ENCODE data around the gene PPP6R3.
A peak's percentile ranks its signal among the peaks of the same experiment; 100 is the strongest.

Gene PPP6R3

GRCh38 chr11:68498903-68499883 lies 38.6 kb downstream of the PPP6R3 start:
- no peak for DNase-seq

DNA sequence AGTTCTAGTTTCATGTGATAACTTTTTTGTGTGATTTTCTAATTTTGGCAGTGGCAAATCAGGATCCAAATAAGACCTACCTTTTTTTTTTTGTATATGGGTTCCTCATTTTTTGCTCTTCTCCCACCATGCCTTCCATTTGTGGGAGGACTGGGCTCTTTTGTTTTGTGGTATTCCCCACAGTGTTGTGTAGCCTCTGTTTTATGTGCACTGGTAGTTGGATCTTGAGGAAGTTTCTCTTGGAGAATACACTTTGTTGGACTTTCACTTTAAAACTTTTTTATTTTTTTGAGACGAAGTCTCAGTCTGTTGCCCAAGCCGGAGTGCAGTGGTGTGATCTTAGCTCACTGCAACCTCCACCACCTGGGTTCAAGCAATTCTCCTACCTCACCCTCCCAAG lies 39.7 kb downstream of the PPP6R3 start:
- no peak for DNase-seq

DNA sequence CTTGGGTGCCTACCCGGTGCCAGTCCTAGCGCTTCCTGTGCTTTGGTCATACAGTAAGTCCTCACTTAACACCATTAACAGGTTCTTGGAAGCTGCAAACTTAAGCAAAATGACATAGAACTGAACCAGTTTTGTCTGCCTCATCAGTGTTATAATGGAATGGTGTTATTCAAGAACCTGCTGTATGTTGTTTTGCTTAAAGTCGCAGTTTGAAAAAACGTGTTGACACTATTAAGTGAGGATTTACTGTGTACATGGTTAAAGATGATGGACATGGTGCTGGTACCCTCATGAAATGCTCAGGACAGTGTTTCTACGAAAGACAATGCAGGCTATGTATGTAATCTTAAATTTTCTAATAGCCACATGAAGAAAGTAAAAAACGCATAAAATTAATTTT lies 41.3 kb downstream of the PPP6R3 start:
- no peak for DNase-seq

DNA sequence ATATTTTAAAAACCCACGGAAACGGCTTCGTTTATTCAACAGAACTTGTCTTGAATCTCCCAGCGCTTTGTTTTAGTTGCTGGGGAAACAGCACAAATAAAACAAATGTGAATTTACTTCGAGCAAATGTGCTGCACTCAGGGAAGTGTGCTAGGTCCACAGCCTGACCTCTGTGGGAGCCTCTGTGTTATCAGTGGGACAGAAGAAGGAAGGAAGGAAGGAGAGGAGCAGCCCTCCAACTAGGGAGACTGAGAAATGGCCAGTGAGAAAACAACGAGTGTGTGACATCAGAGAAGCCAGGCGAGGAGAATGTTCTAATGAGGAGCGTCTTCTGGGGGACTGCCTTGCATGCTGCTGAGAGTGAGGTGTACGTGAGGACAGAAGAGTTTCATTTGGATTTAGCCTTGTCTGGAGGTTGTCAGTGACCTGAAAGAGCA lies 42.7 kb downstream of the PPP6R3 start:
- DNase-seq = no peak

DNA sequence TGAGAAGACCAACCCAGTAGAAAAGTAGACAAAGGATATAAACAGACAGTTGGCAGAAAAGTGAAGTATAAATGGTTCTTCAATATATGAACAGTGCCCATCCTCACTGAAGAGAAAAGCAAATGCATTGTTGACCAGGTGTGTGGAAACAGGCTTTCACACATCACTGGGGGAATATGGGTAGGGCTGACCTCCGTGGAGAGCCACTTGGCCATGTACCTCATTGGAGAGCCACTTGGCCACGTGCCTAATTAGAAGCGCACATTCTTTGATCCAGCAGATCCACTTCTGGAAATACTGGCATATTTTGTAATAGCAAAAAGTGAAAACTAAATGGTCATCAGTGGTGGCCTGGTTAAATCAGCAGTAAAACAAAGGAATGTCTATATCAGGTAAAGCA lies 43.2 kb downstream of the PPP6R3 start:
- no peak for DNase-seq

DNA sequence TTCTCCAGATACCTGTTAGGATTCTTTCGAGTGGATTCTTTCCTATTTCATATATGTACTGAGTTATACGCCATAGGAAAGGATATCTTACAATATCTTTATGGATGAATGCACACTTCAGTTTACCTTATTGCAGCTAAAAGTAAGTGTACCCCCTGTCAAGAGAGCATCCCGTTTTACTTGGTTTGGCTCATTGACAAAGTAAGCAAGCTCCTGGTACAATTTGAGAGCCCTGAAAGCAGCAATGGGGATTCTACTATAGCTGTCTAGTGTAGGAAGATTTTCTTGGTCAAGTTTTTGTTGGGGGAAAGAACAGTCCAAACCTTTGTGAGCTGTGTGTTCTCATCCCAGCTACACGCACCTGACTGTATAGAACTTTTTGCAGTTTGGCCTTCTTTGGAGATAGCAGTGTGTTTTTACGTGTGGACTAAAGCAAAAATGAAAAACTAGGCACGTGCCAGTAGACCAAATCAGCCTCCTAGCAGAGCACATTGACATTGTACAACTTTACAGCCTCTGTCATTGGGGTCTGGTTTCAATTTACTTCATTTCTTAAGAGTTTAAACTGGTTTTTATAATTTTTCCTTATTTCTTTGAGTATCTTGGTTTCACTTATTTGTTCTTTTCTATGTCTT lies 44.0 kb downstream of the PPP6R3 start:
- no peak for DNase-seq

DNA sequence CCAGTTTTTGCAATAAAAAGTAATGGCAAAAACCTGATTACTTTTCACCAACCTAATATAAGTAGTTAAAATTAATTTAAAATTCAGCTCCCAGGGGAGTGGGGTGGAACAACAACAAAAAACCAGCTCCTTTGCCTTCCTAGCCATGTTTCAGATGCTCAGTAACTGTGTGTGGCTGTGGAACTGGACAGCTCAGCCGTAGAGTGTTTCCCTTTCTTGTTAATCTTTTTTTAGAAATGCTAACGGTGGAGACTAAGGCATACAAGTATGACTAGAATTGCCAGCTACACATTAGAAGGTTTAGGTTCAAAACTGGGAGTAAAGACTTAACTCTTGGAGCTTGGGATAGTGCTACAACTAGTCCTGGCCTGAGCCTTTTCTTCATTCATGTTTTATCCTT lies 45.0 kb downstream of the PPP6R3 start:
- DNase-seq = no peak

DNA sequence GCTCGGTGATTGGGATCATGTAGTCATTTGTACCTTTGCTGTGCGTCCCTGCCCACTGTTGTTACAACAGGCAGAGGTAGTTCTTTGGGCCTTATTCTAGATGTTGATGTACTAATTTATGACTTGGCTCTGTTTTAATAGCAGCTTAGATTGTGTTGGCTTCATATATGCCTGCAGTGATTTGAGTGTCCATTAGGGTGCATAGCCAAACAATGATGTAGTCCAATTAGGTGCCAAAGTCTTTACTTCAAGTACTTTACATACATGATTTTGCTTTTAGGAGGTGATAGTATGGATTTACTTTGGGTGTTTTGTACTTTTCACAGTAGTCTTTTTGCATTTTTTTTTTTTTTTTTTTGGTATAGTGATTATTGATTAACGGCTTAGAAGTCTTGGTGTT lies 46.4 kb downstream of the PPP6R3 start:
- no peak for DNase-seq

GRCh38 chr11:68508425-68508824 lies 47.9 kb downstream of the PPP6R3 start:
- DNase-seq = no peak

DNA sequence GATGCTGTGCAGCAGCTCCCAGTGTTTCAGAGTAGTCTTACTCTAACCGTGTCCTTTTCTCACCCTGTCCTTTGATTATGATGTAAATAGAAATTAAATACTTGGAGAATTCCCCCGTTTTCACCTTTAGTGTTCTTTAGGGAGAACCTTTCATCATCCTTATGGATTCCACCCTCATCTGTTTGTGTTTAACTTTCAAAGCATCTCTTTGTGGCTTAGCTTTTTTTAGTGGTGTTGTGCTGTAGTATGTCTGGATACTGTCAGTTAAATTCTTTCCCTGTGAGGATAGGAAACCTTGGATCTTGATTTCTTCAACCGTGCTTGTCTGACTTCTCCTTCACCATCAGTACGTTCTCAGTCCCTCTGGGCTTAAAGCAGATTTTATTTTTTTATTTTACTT lies 48.5 kb downstream of the PPP6R3 start:
- no peak for DNase-seq

DNA sequence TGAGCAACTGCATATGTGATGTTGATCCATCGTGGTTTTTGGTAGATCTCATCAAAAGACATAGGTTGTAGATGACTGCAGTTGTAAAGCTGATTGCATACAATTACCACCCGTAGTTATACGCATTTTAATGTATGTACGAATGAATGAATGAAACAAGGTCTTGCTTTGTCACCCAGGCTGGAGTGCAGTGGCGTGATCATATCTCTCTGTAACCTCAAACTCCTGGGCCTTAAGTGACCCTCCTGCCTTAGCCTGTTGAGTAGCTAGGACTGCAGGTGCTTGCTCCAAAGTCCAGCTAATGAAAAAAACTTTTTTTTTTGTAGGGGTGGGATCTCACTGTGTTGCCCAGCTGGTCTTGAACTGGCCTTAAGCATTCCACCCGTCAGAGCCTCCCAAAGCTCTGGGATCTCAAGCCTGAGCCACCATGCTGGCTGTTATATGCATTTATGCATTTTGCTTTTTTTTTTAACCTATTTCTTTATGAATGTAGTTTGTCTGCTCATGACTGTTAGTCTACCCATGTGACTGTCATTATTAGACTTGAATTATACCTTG lies 53.5 kb downstream of the PPP6R3 start:
- DNase-seq = no peak

GRCh38 chr11:68517121-68517741 lies 56.7 kb downstream of the PPP6R3 start:
- DNase-seq = no peak

DNA sequence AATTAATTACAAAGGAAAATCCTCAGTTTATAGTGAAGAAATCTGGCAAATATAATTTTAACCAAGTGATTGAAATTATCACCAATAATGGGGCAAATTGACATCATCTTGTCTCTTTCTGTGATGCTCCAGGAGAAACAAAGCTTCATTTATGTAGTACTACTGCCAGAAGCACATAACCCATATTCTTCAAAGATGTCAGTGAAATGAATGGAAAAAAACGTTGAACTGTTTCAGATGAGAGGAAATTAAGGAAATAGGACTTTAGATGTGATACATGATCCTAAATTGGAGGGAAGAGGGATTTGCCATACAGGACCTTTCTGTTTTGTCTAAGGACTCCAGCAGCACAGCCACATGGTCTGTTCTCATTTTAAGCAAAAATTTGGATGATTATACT lies 57.6 kb downstream of the PPP6R3 start:
- no peak for DNase-seq

GRCh38 chr11:68521969-68522652 lies 61.6 kb downstream of the PPP6R3 start:
- no peak for DNase-seq

GRCh38 chr11:68523033-68523432 lies 62.5 kb downstream of the PPP6R3 start:
- DNase-seq = no peak

GRCh38 chr11:68523743-68524142 lies 63.2 kb downstream of the PPP6R3 start:
- DNase-seq = no peak

DNA sequence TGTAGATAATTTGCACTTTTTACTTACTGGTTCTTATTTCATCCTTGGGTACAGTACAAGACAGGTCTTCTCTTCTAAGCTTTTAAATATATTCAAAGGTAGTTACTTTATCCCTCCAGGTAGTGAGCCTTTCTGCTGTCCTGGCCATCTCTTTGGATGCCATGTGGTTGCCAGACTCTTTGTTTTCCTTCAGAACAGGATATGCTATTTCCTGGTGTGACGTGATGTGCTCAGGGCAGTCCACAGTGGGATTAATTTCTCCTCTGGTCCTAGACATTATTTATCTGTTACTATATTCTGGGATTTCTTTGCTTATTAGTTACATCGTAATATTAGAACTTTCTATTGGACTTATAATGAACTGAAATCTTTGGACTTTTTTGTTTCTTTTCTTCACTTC lies 63.7 kb downstream of the PPP6R3 start:
- DNase-seq = no peak

GRCh38 chr11:68524681-68525080 lies 64.1 kb downstream of the PPP6R3 start:
- no peak for DNase-seq

DNA sequence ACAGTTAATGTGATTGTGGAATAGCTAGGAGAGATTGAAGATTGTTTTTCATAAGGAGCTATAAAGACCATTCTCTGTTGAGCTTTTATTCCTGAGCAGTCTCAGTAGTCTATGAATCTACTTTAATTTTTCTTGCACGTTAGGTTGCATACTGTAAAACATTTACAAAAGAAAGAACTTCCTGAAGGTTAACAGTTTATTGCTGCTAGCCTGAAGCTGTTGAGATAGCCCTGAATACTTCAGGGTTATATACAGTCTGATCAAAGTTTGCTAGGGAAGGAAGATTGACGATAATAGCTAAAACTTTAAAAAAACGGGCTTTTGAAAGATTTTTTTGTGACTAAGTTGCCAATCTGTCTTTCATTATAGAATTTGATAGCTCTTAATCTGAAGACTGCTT lies 64.8 kb downstream of the PPP6R3 start:
- no peak for DNase-seq

DNA sequence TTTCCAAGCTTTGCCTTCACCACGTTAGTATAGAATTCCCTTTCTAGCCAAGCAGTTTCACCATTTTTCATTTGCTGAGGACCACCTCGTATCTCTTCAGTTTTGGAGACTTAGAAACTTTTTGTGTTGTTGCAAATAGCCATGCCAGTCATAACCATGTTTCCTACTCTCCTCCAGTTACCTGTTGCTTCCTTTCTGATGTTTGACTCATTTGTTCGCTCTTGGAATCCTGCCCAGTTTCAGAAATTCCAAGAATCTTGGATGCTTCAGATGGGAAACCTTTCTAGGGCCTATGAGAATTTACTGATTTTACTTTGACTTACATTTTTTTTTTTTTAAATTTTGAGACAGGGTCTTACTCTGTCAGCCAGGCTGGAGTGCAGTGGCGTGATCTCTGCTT lies 65.4 kb downstream of the PPP6R3 start:
- DNase-seq = no peak

GRCh38 chr11:68527585-68527984 lies 67.0 kb downstream of the PPP6R3 start:
- DNase-seq = peak in 1 of 5 donors; percentile 8

- peak in 2 of 5 donors; percentile 10 to 48 for DNase-seq
Measured at GRCh38 chr11:68528630-68529029, 68.1 kb downstream of the PPP6R3 start.

All from T-helper 1 cell (primary cell).